Activated T-cell treated with anti-CD3 and anti-CD28 coated beads for 4 hours (primary cell): ENCODE data around the gene JMJD1C.
"Not testable (repeated sequence)": the region's sequence is repeated elsewhere in the genome, so short reads cannot be mapped to it uniquely, and the experiment has no call there.

ENCODE experiments used
- DNase-seq: peaks from one replicate; pipeline ENCODE4 v3.0.0-alpha.2; 2020

The JMJD1C gene

GRCh38 chr10:63157845-63158624, 307.7 kb downstream of the JMJD1C start:
- peak; percentile 30 for DNase-seq

GRCh38 chr10:63156236-63156635, 309.5 kb downstream of the JMJD1C start:
- DNase-seq: no peak

GRCh38 chr10:63155388-63156020, 310.3 kb downstream of the JMJD1C start:
- DNase-seq: no peak

- DNase-seq: no peak
These were observed 311.0 kb downstream of the JMJD1C start for GRCh38 chr10:63154546-63155387.

GRCh38 chr10:63153868-63154545, 311.8 kb downstream of the JMJD1C start:
- not testable (repeated sequence) for DNase-seq

GRCh38 chr10:63150745-63151144, 315.0 kb downstream of the JMJD1C start:
- DNase-seq: no peak

- no peak for DNase-seq
These were observed 319.3 kb downstream of the JMJD1C start for GRCh38 chr10:63146503-63146902.

GRCh38 chr10:63145782-63146181, 320.0 kb downstream of the JMJD1C start:
- DNase-seq: no peak

GRCh38 chr10:63143987-63144386, 321.8 kb downstream of the JMJD1C start:
- DNase-seq: no peak

GRCh38 chr10:63142136-63142535, 323.6 kb downstream of the JMJD1C start:
- no peak for DNase-seq

GRCh38 chr10:63140077-63140476, 325.7 kb downstream of the JMJD1C start:
- no peak for DNase-seq

- no peak for DNase-seq
These were observed 328.5 kb downstream of the JMJD1C start for GRCh38 chr10:63137306-63137705.

- DNase-seq: no peak
These were observed 331.8 kb downstream of the JMJD1C start for GRCh38 chr10:63133821-63134557.

GRCh38 chr10:63133056-63133820, 332.5 kb downstream of the JMJD1C start, which contains the start of gene NRBF2:
TSS of gene NRBF2 (plus strand) at chr10:63133328. CDS start at chr10:63133471, 143 bp downstream.
- peak; percentile 96 for DNase-seq

- DNase-seq: no peak
These were observed 333.1 kb downstream of the JMJD1C start for GRCh38 chr10:63132651-63133055.

GRCh38 chr10:63129888-63130287, 335.9 kb downstream of the JMJD1C start:
- no peak for DNase-seq

- DNase-seq: no peak
These were observed 337.3 kb downstream of the JMJD1C start for GRCh38 chr10:63128443-63128842.

- DNase-seq: no peak
These were observed 340.3 kb downstream of the JMJD1C start for GRCh38 chr10:63125459-63125858.

- no peak for DNase-seq
These were observed 341.9 kb downstream of the JMJD1C start for GRCh38 chr10:63123727-63124362.

- DNase-seq: no peak
These were observed 345.2 kb downstream of the JMJD1C start for GRCh38 chr10:63120554-63120953.

- DNase-seq: no peak
These were observed 346.7 kb downstream of the JMJD1C start for GRCh38 chr10:63119041-63119440.
